HG03575 (cell line): Measurements from ENCODE around the gene EFHB.
"Not testable (repeated sequence)": the region's sequence is repeated elsewhere in the genome, so short reads cannot be mapped to it uniquely, and the experiment has no call there.

Experiments used
- ATAC-seq: cut with Tn5 transposase; IDR thresholded peaks from one replicate; pipeline ENCODE4 v1.9.1; 2021; ENCODE audit not compliant: unreplicated experiment, insufficient number of reproducible peaks, low FRiP score; ENCODE audit errors: extremely low read depth

EFHB gene

GRCh38 chr3:19881036-19881435 is 53.0 kb downstream of the EFHB start:
- no peak for ATAC-seq

- ATAC-seq, result no peak
Measured at GRCh38 chr3:19877656-19878055, 56.4 kb downstream of the EFHB start.

- ATAC-seq, result peak; percentile 90
Measured at GRCh38 chr3:19866751-19867347, 67.2 kb downstream of the EFHB start.

- not testable (repeated sequence) for ATAC-seq
Measured at GRCh38 chr3:19855318-19855717, 78.7 kb downstream of the EFHB start.

- not testable (repeated sequence) for ATAC-seq
Measured at GRCh38 chr3:19846609-19847008, 87.4 kb downstream of the EFHB start.
